Neural progenitor cell (in vitro differentiated cells): ENCODE measurements around the gene GLS.

Source experiments
- EZH2 ChIP-seq: fragments of 200-600 bp; sonication (generic); IDR thresholded peaks from 2 replicates; pipeline ENCODE4 v1.6.1; 2017; ENCODE audit warnings: antibody characterized with exemption, mild to moderate bottlenecking, moderate library complexity
- TF ChIP-seq, protein P1 (sequence below): fragments of 200-600 bp; sonication (generic); IDR thresholded peaks from 2 replicates; pipeline ENCODE4 v1.5.1; 2017; ENCODE audit warnings: antibody characterized with exemption, mild to moderate bottlenecking

DNA sequence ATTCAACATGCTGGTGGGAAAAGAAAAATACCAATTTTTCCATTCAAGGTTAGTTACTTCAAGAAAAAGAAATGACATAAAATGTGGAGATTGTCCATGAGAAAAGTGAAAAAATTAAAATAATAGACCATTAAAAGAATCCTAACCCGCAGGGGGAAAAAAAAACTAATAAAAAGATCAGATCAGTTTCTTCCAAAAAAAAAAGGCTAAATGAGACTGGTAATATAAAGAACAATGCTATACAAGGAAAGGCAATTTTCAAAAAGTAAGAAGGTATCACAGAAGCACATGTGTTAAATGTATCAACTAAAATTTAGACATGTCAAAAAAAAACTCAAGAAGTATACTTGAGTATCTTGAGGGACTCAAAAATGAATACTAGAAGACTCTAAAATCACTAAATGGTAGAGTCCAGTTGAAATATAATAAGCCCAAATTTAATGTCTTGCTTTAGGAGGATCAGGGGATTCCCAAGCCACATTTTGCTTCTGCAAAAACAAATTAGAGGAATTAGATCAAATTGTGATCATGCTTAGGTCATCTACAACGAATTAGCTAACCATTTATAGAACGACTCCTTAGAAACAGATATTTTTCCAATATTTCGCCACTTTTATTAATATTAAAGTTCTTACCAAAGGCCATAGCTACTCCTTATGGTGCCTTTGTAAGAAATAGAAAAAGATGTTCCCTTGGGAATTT lies 35.8 kb upstream of the GLS start:
- no peak for TF ChIP-seq EZH2
- TF ChIP-seq, protein P1, sequence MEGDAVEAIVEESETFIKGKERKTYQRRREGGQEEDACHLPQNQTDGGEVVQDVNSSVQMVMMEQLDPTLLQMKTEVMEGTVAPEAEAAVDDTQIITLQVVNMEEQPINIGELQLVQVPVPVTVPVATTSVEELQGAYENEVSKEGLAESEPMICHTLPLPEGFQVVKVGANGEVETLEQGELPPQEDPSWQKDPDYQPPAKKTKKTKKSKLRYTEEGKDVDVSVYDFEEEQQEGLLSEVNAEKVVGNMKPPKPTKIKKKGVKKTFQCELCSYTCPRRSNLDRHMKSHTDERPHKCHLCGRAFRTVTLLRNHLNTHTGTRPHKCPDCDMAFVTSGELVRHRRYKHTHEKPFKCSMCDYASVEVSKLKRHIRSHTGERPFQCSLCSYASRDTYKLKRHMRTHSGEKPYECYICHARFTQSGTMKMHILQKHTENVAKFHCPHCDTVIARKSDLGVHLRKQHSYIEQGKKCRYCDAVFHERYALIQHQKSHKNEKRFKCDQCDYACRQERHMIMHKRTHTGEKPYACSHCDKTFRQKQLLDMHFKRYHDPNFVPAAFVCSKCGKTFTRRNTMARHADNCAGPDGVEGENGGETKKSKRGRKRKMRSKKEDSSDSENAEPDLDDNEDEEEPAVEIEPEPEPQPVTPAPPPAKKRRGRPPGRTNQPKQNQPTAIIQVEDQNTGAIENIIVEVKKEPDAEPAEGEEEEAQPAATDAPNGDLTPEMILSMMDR: no peak
